HCT116 (cell line): ENCODE results near the gene CPA1. TPM values are rescaled to one million over a fixed set of nuclear protein-coding genes. Genes with fewer than 3 reads are reported as not detected.

ENCODE experiments used
- ATAC-seq: fragments of 200-7000 bp; cut with Tn5 transposase; 2 replicates; pipeline ENCODE4 v1.9.1; 2020; ENCODE audit warnings: mild to moderate bottlenecking, moderate library complexity
- BruUV-seq: library from RNA; stranded (reverse); fragments of 400-500 nt; replicated peaks from 2 replicates; lab custom pipeline; 2021; lab: Mats Ljungman, UMichigan
- CTCF ChIA-PET: fragments of 300-600 bp; sonication (Branson Sonifier 250); formaldehyde crosslinking; loops from one replicate; lab custom pipeline; 2021; ENCODE audit warnings: antibody characterized with exemption; lab: Charles Lee
- POLR2A ChIA-PET: fragments of 300-600, 350-600 bp; sonication (Branson Sonifier 250); formaldehyde crosslinking; loops from one replicate; lab custom pipeline; 2021; ENCODE audit warnings: antibody characterized with exemption; lab: Charles Lee
- RAD21 ChIA-PET, 2 experiments: fragments of 300-600 bp; sonication (Branson Sonifier 250); formaldehyde crosslinking; loops; one replicate each; lab custom pipeline; 2023; ENCODE audit warnings: low total read pairs in 2 of 2; ENCODE audit not compliant: uncharacterized antibody in 2 of 2, unreplicated experiment in 2 of 2, low non-redundant PET in 1 of 2; lab: Charles Lee
- DNase-seq: peaks from one replicate; pipeline ENCODE4 v3.0.0-alpha.2; 2010; ENCODE audit warnings: low read depth, low spot score
- H2AFZ ChIP-seq: fragments of 200-600 bp; shearing (Covaris generic), sonication (generic); 2 replicates; pipeline ENCODE4 v1.6.1; 2017; ENCODE audit warnings: low read depth, mixed run types, mixed read lengths, antibody characterized with exemption, low read length; ENCODE audit not compliant: poor library complexity, severe bottlenecking
- H3K27ac ChIP-seq: 2 replicates; pipeline ENCODE4 v1.5.1; 2012; ENCODE audit warnings: low read depth, low read length
- H3K27me3 ChIP-seq: fragments of 200-600 bp; sonication (generic); 2 replicates; pipeline ENCODE4 v1.6.1; 2016; ENCODE audit warnings: mixed run types, low read length, mixed read lengths; ENCODE audit not compliant: insufficient read depth
- H3K36me3 ChIP-seq, 2 experiments: fragments of 200-500 bp in 1 of 2; fragments of 200-600 bp in 1 of 2; sonication (Bioruptor generic) in 1 of 2; sonication (generic) in 1 of 2; 2 replicates each; pipeline versions ENCODE4 v1.5.1 to v1.6.1; 2014 to 2016; ENCODE audit warnings: low read length in 2 of 2, inconsistent platforms in 1 of 2, mixed read lengths in 1 of 2, mixed run types in 1 of 2; ENCODE audit not compliant: insufficient read depth in 2 of 2, control insufficient read depth in 1 of 2
- H3K4me1 ChIP-seq, 2 experiments: fragments of 200-600 bp in 1 of 2; sonication (generic) in 1 of 2; 2 replicates each; pipeline versions ENCODE4 v1.5.1 to v1.6.1; 2012 to 2017; ENCODE audit warnings: low read length in 2 of 2, inconsistent platforms in 1 of 2, mild to moderate bottlenecking in 1 of 2, mixed read lengths in 1 of 2, mixed run types in 1 of 2, moderate library complexity in 1 of 2; ENCODE audit not compliant: insufficient read depth in 2 of 2, control insufficient read depth in 1 of 2
- H3K4me2 ChIP-seq: fragments of 200-600 bp; sonication (generic); 2 replicates; pipeline ENCODE4 v1.6.1; 2017; ENCODE audit warnings: mixed run types, low read length, mixed read lengths
- H3K4me3 ChIP-seq, 2 experiments: fragments of 200-600 bp in 1 of 2; sonication (generic) in 1 of 2; replicated peaks in 1 of 2; 2 replicates each; pipeline ENCODE4 v1.5.1; 2011 to 2016; ENCODE audit warnings: low read length in 2 of 2, control low read depth in 1 of 2, low read depth in 1 of 2, mild to moderate bottlenecking in 1 of 2, mixed read lengths in 1 of 2, mixed run types in 1 of 2
- H3K79me2 ChIP-seq: fragments of 200-600 bp; sonication (generic); 2 replicates; pipeline ENCODE4 v1.6.1; 2017; ENCODE audit warnings: mild to moderate bottlenecking, mixed run types, low read length, moderate library complexity, mixed read lengths; ENCODE audit not compliant: insufficient read depth
- H3K9ac ChIP-seq: fragments of 200-600 bp; sonication (generic); 2 replicates; pipeline ENCODE4 v1.6.1; 2016; ENCODE audit warnings: low read length, mixed read lengths
- H3K9me2 ChIP-seq: fragments of 200-600 bp; sonication (generic), shearing (Covaris generic); 2 replicates; pipeline ENCODE4 v1.6.1; 2017; ENCODE audit warnings: mixed run types, mild to moderate bottlenecking, moderate library complexity; ENCODE audit not compliant: insufficient read depth
- H3K9me3 ChIP-seq, 2 experiments: fragments of 200-500 bp in 1 of 2; fragments of 200-600 bp in 1 of 2; sonication (Bioruptor generic) in 1 of 2; sonication (generic) in 1 of 2; 2 replicates each; pipeline ENCODE4 v1.6.1; 2014 to 2017; ENCODE audit warnings: low read length in 2 of 2, mixed read lengths in 2 of 2, inconsistent platforms in 1 of 2, low read depth in 1 of 2, mild to moderate bottlenecking in 1 of 2, mixed run types in 1 of 2, moderate library complexity in 1 of 2; ENCODE audit not compliant: control insufficient read depth in 1 of 2, insufficient read depth in 1 of 2
- H4K20me1 ChIP-seq: fragments of 200-600 bp; sonication (generic), shearing (Covaris generic); 2 replicates; pipeline ENCODE4 v1.6.1; 2017; ENCODE audit warnings: mixed run types, mild to moderate bottlenecking, moderate library complexity; ENCODE audit not compliant: insufficient read depth
- CBX3 ChIP-seq: IDR thresholded peaks from 2 replicates; pipeline ENCODE4 v1.6.1; 2012; ENCODE audit warnings: low read depth
- CEBPB ChIP-seq: IDR thresholded peaks from 2 replicates; pipeline ENCODE4 v1.6.1; 2012; ENCODE audit warnings: low read depth
- EGR1 ChIP-seq: IDR thresholded peaks from 2 replicates; pipeline ENCODE4 v1.6.1; 2012; ENCODE audit warnings: low read depth
- ELF1 ChIP-seq: IDR thresholded peaks from 2 replicates; pipeline ENCODE4 v1.6.1; 2012; ENCODE audit warnings: low read depth, borderline replicate concordance
- EZH2phosphoT487 ChIP-seq: fragments of 200-600 bp; IDR thresholded peaks from 2 replicates; pipeline ENCODE4 v1.6.1; 2018; ENCODE audit warnings: antibody characterized with exemption, borderline replicate concordance
- FOSL1 ChIP-seq: IDR thresholded peaks from 2 replicates; pipeline ENCODE4 v1.6.1; 2012; ENCODE audit warnings: low read depth
- JUND ChIP-seq: IDR thresholded peaks from 2 replicates; pipeline ENCODE4 v1.6.1; 2012
- POLR2A ChIP-seq: IDR thresholded peaks from 2 replicates; pipeline ENCODE4 v1.7.0; 2011; ENCODE audit warnings: borderline replicate concordance; ENCODE audit not compliant: insufficient read depth, insufficient read length; ENCODE audit errors: extremely low read depth
- RAD21 ChIP-seq: IDR thresholded peaks from 2 replicates; pipeline ENCODE4 v1.6.1; 2012; ENCODE audit warnings: low read depth, mild to moderate bottlenecking
- SIN3A ChIP-seq: IDR thresholded peaks from 2 replicates; pipeline ENCODE4 v1.6.1; 2012; ENCODE audit warnings: low read depth
- SP1 ChIP-seq: IDR thresholded peaks from 2 replicates; pipeline ENCODE4 v1.6.1; 2012; ENCODE audit warnings: low read depth
- SRF ChIP-seq: IDR thresholded peaks from 2 replicates; pipeline ENCODE4 v1.6.1; 2012; ENCODE audit warnings: low read depth
- TCF7L2 ChIP-seq: IDR thresholded peaks from 2 replicates; pipeline ENCODE4 v1.7.0; 2011; ENCODE audit warnings: borderline replicate concordance, inconsistent platforms; ENCODE audit not compliant: insufficient read depth, insufficient read length; ENCODE audit errors: extremely low read depth
- YY1 ChIP-seq: IDR thresholded peaks from 2 replicates; pipeline ENCODE4 v1.6.1; 2011; ENCODE audit warnings: low read length, low read depth, moderate library complexity, mild to moderate bottlenecking; ENCODE audit not compliant: insufficient replicate concordance; ENCODE audit errors: extremely low read depth
- ZFX ChIP-seq: fragments of 450-650 bp; IDR thresholded peaks from 2 replicates; pipeline ENCODE4 v1.6.1; 2017
- ZNF274 ChIP-seq: fragments of 200-500 bp; sonication (Bioruptor generic); IDR thresholded peaks from 2 replicates; pipeline ENCODE4 v1.6.1; 2014; ENCODE audit warnings: mild to moderate bottlenecking, low read depth, low read length, inconsistent platforms
- intact Hi-C: fragments of 100-400 bp; cut with micrococcal nuclease; formaldehyde crosslinking; loops from 2 replicates; pipeline ENCODE4 v1.10.0; 2022
- total RNA-seq: library from RNA; stranded (reverse); gene quantifications from one replicate; pipeline ENCODE4 v1.2.1, GENCODE V29; 2021; ENCODE audit not compliant: unreplicated experiment
- TF ChIP-seq, protein P1 (sequence below): IDR thresholded peaks from 2 replicates; pipeline ENCODE4 v1.6.1; 2011; ENCODE audit warnings: mild to moderate bottlenecking, low read length, moderate library complexity; ENCODE audit not compliant: insufficient replicate concordance; ENCODE audit errors: extremely low read depth
- TF ChIP-seq, protein P2 (sequence below): IDR thresholded peaks from 2 replicates; pipeline ENCODE4 v1.6.1; 2012
- TF ChIP-seq, protein P3 (sequence below): IDR thresholded peaks from 2 replicates; pipeline ENCODE4 v1.6.1; 2012

The CPA1 gene
- total RNA-seq, 1 experiment from 2014 or later: 11.9 TPM

DNA sequence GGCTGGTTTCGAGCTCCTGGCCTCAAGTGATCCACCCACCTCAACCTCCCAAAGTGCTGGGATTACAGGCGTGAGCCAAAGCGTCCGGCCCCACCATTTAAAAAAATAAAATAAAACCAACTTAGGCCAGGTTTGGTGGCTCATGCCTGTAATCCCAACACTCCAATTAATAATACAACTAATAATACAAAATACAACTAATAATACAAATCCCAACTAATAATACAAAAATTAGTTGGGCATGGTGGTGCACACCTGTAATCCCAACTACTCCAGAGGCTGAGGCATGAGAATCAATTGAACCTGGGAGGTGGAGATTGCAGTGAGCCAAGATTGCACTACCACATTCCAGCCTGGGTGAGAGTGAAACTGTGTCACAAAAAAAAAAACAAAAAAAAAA, 32.9 kb downstream of the CPA1 start:
- RAD21 ChIA-PET: no interaction called here
- BruUV-seq: no TSS peak
- H3K36me3 ChIP-seq: no peaks in the 10 kb centered on the region
- H3K27ac ChIP-seq: no peak overlapping the region
- no peak overlapping the region for H3K4me3 ChIP-seq
- H3K79me2 ChIP-seq: no peaks in the 10 kb centered on the region
- no peak overlapping the region for H3K4me2 ChIP-seq
- TF ChIP-seq ELF1 (no peak), ZNF274 (no peak), CBX3 (no peak), SP1 (no peak), ZFX (no peak), EZH2phosphoT487 (no peak), CEBPB (no peak), POLR2A (no peak), YY1 (no peak), TCF7L2 (no peak), RAD21 (no peak), EGR1 (no peak), SRF (no peak), FOSL1 (no peak), SIN3A (no peak), JUND (no peak)
- TF ChIP-seq, protein P1, sequence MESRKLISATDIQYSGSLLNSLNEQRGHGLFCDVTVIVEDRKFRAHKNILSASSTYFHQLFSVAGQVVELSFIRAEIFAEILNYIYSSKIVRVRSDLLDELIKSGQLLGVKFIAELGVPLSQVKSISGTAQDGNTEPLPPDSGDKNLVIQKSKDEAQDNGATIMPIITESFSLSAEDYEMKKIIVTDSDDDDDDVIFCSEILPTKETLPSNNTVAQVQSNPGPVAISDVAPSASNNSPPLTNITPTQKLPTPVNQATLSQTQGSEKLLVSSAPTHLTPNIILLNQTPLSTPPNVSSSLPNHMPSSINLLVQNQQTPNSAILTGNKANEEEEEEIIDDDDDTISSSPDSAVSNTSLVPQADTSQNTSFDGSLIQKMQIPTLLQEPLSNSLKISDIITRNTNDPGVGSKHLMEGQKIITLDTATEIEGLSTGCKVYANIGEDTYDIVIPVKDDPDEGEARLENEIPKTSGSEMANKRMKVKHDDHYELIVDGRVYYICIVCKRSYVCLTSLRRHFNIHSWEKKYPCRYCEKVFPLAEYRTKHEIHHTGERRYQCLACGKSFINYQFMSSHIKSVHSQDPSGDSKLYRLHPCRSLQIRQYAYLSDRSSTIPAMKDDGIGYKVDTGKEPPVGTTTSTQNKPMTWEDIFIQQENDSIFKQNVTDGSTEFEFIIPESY: no peak
- TF ChIP-seq, protein P2, sequence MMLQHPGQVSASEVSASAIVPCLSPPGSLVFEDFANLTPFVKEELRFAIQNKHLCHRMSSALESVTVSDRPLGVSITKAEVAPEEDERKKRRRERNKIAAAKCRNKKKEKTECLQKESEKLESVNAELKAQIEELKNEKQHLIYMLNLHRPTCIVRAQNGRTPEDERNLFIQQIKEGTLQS: no peak
- TF ChIP-seq, protein P3, sequence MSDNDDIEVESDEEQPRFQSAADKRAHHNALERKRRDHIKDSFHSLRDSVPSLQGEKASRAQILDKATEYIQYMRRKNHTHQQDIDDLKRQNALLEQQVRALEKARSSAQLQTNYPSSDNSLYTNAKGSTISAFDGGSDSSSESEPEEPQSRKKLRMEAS: no peak
- intact Hi-C loops: no loop called here
- H3K4me1 ChIP-seq: no peaks in the 10 kb centered on the region
- no peak overlapping the region for H3K9ac ChIP-seq
- no peaks in the 10 kb centered on the region for H3K9me2 ChIP-seq
- POLR2A ChIA-PET: interaction anchor here (0.6 kb wide), 1 partner anchor 580 kb away, joined by 3 read pairs; no protein-coding TSS in a partner anchor
- H3K9me3 ChIP-seq: no peaks in the 10 kb centered on the region
- no peaks in the 10 kb centered on the region for H3K27me3 ChIP-seq
- CTCF ChIA-PET: interaction anchor here (0.5 kb wide), 1 partner anchor 350 kb away, joined by 3 read pairs; no protein-coding TSS in a partner anchor
- DNase-seq: no peak
- ATAC-seq: no peak
- H2AFZ ChIP-seq: no peak overlapping the region
- H4K20me1 ChIP-seq: no peaks in the 10 kb centered on the region
